SH-SY5Y (cell line): Measurements from ENCODE around the gene RNASEH2B.

ENCODE experiments used
- GATA2 ChIP-seq: IDR thresholded peaks from 2 replicates; pipeline ENCODE4 v1.6.1; 2011; ENCODE audit warnings: mild to moderate bottlenecking, low read depth, low read length
- GATA3 ChIP-seq: IDR thresholded peaks from 2 replicates; pipeline ENCODE4 v1.6.1; 2011; ENCODE audit warnings: low read depth, mild to moderate bottlenecking, low read length, moderate library complexity

Gene RNASEH2B, protein sequence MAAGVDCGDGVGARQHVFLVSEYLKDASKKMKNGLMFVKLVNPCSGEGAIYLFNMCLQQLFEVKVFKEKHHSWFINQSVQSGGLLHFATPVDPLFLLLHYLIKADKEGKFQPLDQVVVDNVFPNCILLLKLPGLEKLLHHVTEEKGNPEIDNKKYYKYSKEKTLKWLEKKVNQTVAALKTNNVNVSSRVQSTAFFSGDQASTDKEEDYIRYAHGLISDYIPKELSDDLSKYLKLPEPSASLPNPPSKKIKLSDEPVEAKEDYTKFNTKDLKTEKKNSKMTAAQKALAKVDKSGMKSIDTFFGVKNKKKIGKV

GRCh38 chr13:50909605-50910484 lies at the start of gene RNASEH2B:
RNASEH2B (plus strand) TSS chr13:50909791; CDS start chr13:50910077, 286 bp downstream.
- TF ChIP-seq GATA2 (no peak), GATA3 (no peak)

GRCh38 chr13:50864492-50864891 lies 45.1 kb upstream of the RNASEH2B start:
- TF ChIP-seq GATA3: no peak
- no peak for TF ChIP-seq GATA2

DNA sequence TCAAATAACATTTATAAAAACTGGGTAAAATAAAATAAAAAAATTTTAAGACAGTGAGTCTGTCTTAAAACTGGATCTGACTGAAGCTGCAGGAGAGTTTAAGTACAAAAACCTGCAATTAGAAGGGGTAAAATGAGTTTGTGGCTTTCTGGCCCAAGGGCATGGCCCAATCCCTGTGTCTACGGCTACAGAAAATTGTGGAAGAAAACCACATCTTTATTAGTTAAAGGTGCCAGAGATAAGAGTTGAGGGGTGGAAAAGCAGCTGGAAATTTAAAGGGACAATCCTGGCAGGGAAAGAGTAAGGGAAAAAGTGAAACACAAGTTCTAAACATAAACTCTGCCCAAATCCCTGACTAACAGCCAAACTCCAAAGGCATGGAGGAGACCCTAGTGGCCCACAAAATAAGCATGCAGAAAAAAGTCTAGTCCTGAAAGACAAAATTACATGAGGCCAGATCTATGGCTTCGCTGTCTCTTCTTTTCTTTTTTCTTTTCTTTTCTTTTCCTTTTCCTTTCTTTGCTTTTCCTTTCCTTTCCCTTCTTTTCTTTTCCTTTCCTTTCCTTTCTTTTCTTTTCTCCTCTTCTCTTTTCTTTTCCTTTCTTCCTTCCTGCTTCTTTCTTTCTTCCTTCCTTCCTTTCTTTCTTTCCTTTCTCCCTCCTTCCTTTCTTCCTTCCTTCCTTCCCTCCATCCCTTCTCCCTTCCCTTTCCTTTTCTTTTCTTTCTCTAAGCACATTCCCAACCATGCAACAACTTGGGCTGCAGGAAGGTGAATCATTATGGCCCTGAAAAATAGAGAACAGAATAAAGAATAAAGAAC lies 42.6 kb upstream of the RNASEH2B start:
- no peak for TF ChIP-seq GATA3
- no peak for TF ChIP-seq GATA2

DNA sequence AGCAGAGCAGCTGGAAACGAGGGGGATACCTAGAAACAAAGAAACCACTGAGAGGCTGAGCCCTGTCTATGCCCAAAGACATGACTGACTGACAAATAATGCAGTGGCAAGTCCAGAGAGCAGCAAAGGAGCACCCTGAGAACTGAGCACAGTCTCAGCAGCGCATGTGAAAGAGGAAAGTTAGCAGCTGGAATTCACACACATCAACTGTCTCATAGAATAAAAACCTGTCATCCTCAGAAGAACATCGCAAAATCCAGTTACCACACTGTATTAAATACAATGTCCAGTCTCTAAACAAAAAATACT lies 42.0 kb upstream of the RNASEH2B start:
- TF ChIP-seq GATA2 (no peak), GATA3 (no peak)

DNA sequence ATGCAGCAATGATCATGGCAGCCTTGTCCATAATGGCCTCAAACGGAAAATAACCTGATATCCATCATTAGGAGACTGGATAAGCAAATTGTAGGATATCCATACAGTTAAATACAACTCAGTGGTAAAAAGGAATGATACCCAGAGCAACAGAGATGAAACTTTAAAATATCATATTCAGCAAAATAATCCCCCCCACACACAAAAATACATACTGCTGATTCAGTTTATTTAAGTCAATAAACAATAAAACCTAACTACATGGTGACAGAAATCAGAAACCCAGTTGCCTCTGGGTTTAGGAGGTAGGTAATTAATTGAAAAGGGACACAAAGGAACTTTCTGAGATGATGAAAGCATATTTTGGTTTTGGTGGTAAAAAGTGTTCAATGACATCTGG lies 38.2 kb upstream of the RNASEH2B start:
- no peak for TF ChIP-seq GATA2
- no peak for TF ChIP-seq GATA3

DNA sequence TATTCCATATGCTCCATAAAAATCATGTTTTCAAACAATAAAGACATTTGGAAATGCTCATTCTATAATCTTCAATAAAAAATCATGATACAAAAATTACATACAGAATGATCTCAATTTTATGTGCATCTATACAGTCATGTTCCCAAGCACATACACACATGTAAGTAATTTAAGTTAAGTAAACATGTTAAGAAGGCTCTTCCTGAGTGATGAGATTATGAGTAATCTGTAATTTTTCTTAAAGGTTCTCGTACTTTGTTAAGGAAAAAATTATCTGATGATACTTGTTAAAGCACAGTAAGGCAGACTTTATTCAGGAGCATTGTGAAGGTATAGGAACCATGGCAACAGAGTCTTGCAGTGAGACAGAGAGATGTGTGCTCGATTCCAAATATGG lies 36.1 kb upstream of the RNASEH2B start:
- TF ChIP-seq GATA3 (no peak), GATA2 (no peak)

- TF ChIP-seq GATA2 (no peak), GATA3 (no peak)
These were observed 35.6 kb upstream of the RNASEH2B start for GRCh38 chr13:50873991-50874390.

- TF ChIP-seq GATA2 (no peak), GATA3 (no peak)
These were observed 26.7 kb upstream of the RNASEH2B start for GRCh38 chr13:50882816-50883435.

- TF ChIP-seq GATA3 (no peak), GATA2 (no peak)
These were observed 25.9 kb upstream of the RNASEH2B start for GRCh38 chr13:50883728-50884127.

- TF ChIP-seq GATA3 (no peak), GATA2 (no peak)
These were observed 25.3 kb upstream of the RNASEH2B start for GRCh38 chr13:50884265-50884664.

DNA sequence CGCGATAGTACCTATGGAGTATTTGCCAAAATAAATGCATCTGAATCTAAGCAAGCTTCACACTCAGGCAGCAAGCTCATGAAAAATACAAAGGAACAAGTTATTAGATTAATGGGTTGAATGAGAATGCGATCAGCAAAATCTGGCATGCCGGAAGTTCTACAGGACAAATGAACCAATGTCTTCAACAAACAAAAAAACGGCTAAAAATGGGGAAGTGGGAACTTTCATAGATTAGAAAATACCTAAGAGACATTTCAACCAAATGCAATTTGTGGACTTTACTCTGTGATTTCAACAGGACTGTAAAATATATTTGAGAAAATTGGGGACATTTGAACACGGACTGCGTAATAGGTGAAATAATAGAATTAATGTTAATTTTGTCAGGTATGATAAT lies 22.4 kb upstream of the RNASEH2B start:
- TF ChIP-seq GATA2 (no peak), GATA3 (no peak)

- TF ChIP-seq GATA2 (no peak), GATA3 (no peak)
These were observed 21.2 kb upstream of the RNASEH2B start for GRCh38 chr13:50888362-50888761.

- TF ChIP-seq GATA2 (no peak), GATA3 (no peak)
These were observed 20.3 kb upstream of the RNASEH2B start for GRCh38 chr13:50889317-50889716.

GRCh38 chr13:50891206-50891605 lies 18.4 kb upstream of the RNASEH2B start:
- no peak for TF ChIP-seq GATA2
- TF ChIP-seq GATA3: no peak
